OCI-M1 (cell line): ENCODE measurements around the gene OR11G2.
"Not testable (repeated sequence)": the region's sequence is repeated elsewhere in the genome, so short reads cannot be mapped to it uniquely, and the experiment has no call there.

Experiments used
- DNase-seq: peaks from one replicate; lab custom pipeline; 2025; lab: John Stamatoyannopoulos, UW

Gene OR11G2

GRCh38 chr14:20223410-20223809 is 32.7 kb downstream of the OR11G2 start, which contains the start of gene OR11H6:
OR11H6 (plus strand) TSS chr14:20223710; CDS start chr14:20223710, 0 bp downstream.
- peak; percentile 22 for DNase-seq

GRCh38 chr14:20228681-20229080 is 38.0 kb downstream of the OR11G2 start, which contains the start of gene OR11H7:
OR11H7 (plus strand) TSS chr14:20228981.
- DNase-seq, result no peak

- DNase-seq, result not testable (repeated sequence)
These were observed 44.7 kb downstream of the OR11G2 start for GRCh38 chr14:20235415-20235814.

GRCh38 chr14:20247646-20248246 is 57.0 kb downstream of the OR11G2 start:
- peak; percentile 33 for DNase-seq
